Measurements from ENCODE around the gene DNAH14. TPM values are rescaled to one million over a fixed set of nuclear protein-coding genes. Genes with fewer than 3 reads are reported as not detected.

The DNAH14 gene
- total RNA-seq, 1 experiment from 2014 or later: 39.7 TPM

DNA sequence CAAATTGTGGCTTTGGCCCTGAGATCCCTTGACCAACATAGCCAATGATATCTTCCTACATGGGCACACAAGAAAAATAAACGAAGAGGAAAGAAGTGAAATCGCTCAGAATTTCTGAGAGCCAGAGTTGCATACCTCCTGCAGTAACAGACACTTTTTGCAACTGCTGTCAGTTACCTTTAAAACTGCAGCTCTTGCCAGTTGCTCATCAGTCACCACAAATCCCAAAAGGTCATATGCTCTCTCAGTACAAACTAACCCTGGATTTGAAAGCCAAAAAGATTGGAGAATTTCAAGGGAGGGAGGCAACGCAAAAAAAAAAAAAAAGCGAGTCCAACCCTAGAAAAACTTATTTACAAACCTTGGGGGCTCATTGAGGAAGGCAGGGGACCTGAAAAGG is 47.2 kb upstream of the DNAH14 start:
- Histone ChIP-seq H3K14ac (ENCODE audit: insufficient read depth, low read length) (no peak overlapping the region), H2BK20ac (ENCODE audit: low read depth, low read length, poor library complexity, severe bottlenecking) (no peak overlapping the region), H4K20me1 (ENCODE audit: control insufficient read depth, insufficient read depth, insufficient read length) (no peaks in the 10 kb centered on the region), H2BK15ac (ENCODE audit: low read depth, low read length) (no peak overlapping the region), H3K23ac (ENCODE audit: insufficient read length, low read depth, low read length) (no peak overlapping the region), H3K27ac (ENCODE audit: insufficient read length, low read depth, low read length) (no peak overlapping the region), H4K8ac (replicated peaks; ENCODE audit: insufficient read length, low read depth, low read length) (no peak overlapping the region), H3K4me1 (ENCODE audit: insufficient read depth, low read length) (peaks cover 9% of the 10 kb centered on the region), H3K18ac (ENCODE audit: insufficient read length, low read depth, low read length) (no peak overlapping the region), H2BK12ac (ENCODE audit: insufficient read length, low read depth, low read length) (no peak overlapping the region), H3K9ac (ENCODE audit: extremely low read depth, insufficient read length, low read length) (no peak overlapping the region), H3K27me3 (ENCODE audit: insufficient read depth, low read length) (no peaks in the 10 kb centered on the region), H2BK5ac (ENCODE audit: insufficient read length, low read length) (no peak overlapping the region), H3T11ph (ENCODE audit: low read length) (no peak overlapping the region), H3K23me2 (ENCODE audit: insufficient read length, low read depth, low read length, poor library complexity, severe bottlenecking) (no peaks in the 10 kb centered on the region), H3K56ac (ENCODE audit: insufficient read length, low read depth, low read length) (no peak overlapping the region), H4K5ac (ENCODE audit: insufficient read length, low read depth, low read length) (no peak overlapping the region), H4K91ac (ENCODE audit: insufficient read length, low read depth, low read length) (no peak overlapping the region), H2AFZ (ENCODE audit: low read length) (no peak overlapping the region), H3K4me2 (ENCODE audit: insufficient read depth, insufficient read length, low read length) (no peak overlapping the region), H3K4ac (ENCODE audit: low read depth, low read length) (no peak overlapping the region), H3K79me1 (ENCODE audit: insufficient read depth, low read depth, low read length, poor library complexity, severe bottlenecking) (no peaks in the 10 kb centered on the region), H2AK5ac (ENCODE audit: insufficient read length, low read length) (no peak overlapping the region), H2BK120ac (ENCODE audit: low read depth, low read length, poor library complexity, severe bottlenecking) (no peak overlapping the region), H3K9me3 (ENCODE audit: control insufficient read depth, low read depth, low read length) (peaks cover 11% of the 10 kb centered on the region), H3K79me2 (ENCODE audit: insufficient read depth, low read length) (no peaks in the 10 kb centered on the region)
- WGBS (ENCODE audit: extremely low coverage, insufficient read length, low lambda C conversion rate): no CpG with 5 or more reads among the region's 4 CpGs
- Mint-ChIP-seq H3K36me3 (ENCODE audit: insufficient read depth in 1 of 3, low read depth in 3 of 3) (peaks cover 19 to 26% (median 24%) of the 10 kb centered on the region in 3 experiments), H3K27ac (peak overlapping the region in 1 of 3 experiments; percentile 2; a peak in 1 of 7 replicates), H3K9me3 (peaks cover 24 to 25% of the 10 kb centered on the region in 2 experiments), H3K4me1 (peaks cover 49 to 53% of the 10 kb centered on the region in 2 experiments), H3K27me3 (ENCODE audit: low read depth) (no peaks in the 10 kb centered on the region; the same call in none of the 2 replicates), H3K4me3 (no peak overlapping the region)
- no peak for DNase-seq
- no peak for TF ChIP-seq CTCF (conservative IDR thresholded peaks at IDR 0.05)
